Thyroid gland (tissue), 4 donors: ENCODE data around the gene NAA35. TPM values are rescaled to one million over a fixed set of nuclear protein-coding genes. Genes with fewer than 3 reads are reported as not detected.
"Not testable (repeated sequence)": the region's sequence is repeated elsewhere in the genome, so short reads cannot be mapped to it uniquely, and the experiment has no call there.

Experiments
- DNase-seq, 2 donors: peaks; one replicate each; pipeline ENCODE4 v3.0.0-alpha.2; 2019
- H3K27ac ChIP-seq, 3 donors: fragments of 200-600 bp; sonication (generic); 1 replicate in 2 of 3; 2 replicates in 1 of 3; pipeline ENCODE4 v1.5.1; 2016 to 2019; ENCODE audit warnings: mild to moderate bottlenecking in 1 of 3, moderate library complexity in 1 of 3
- H3K27me3 ChIP-seq: fragments of 200-600 bp; sonication (generic); one replicate; pipeline ENCODE4 v1.5.1; 2019
- H3K36me3 ChIP-seq, 2 donors: fragments of 200-600 bp; sonication (generic); one replicate each; pipeline ENCODE4 v1.5.1; 2016 to 2019
- H3K4me1 ChIP-seq, 2 donors: fragments of 200-600 bp; sonication (generic); one replicate each; pipeline ENCODE4 v1.5.1; 2017 to 2019
- H3K4me3 ChIP-seq, 3 donors: fragments of 200-600 bp; sonication (generic); replicated peaks in 1 of 3; 1 replicate in 2 of 3; 2 replicates in 1 of 3; pipeline ENCODE4 v1.5.1; 2016; ENCODE audit warnings: mild to moderate bottlenecking in 1 of 3
- H3K9me3 ChIP-seq: fragments of 200-600 bp; sonication (generic); one replicate; pipeline ENCODE4 v1.5.1; 2017
- POLR2A ChIP-seq, 2 donors: fragments of 450-650 bp; IDR thresholded peaks; one replicate each; pipeline ENCODE4 v1.6.1; 2017; ENCODE audit warnings: antibody characterized with exemption in 2 of 2, mild to moderate bottlenecking in 2 of 2, moderate library complexity in 1 of 2
- WGBS, 2 donors: methylation state at CpG; one replicate each; pipeline ENCODE4 v1.1.5; 2017; 5-methylcytosine and 5-hydroxymethylcytosine counted together
- intact Hi-C: fragments of 100-400 bp; cut with DNase I; formaldehyde crosslinking; loops from one replicate; pipeline ENCODE4 v1.15.1; 2023
- total RNA-seq, 4 donors: library from RNA; depleted of rRNA; stranded (reverse); fragments of >200 nt; gene quantifications; one replicate each; pipeline ENCODE4 v1.2.3, GENCODE V29; 2016
- TF ChIP-seq, protein P1 (sequence below), 6 experiments: fragments of 200-600 bp in 3 of 6; fragments of 450-650 bp in 3 of 6; sonication (generic) in 3 of 6; IDR thresholded peaks; one replicate each; pipeline ENCODE4 v1.5.1; 2016 to 2019; ENCODE audit warnings: antibody characterized with exemption in 6 of 6, mild to moderate bottlenecking in 2 of 6, inconsistent platforms in 1 of 6, moderate library complexity in 1 of 6

The NAA35 gene
- total RNA-seq, 4 donors from 2014 or later: 23.2 to 31.1 (median 26.2) TPM

GRCh38 chr9:85914108-85914507 lies 26.8 kb upstream of the NAA35 start:
- no peak for TF ChIP-seq POLR2A (IDR thresholded peaks at IDR 0.05)
- TF ChIP-seq, protein P1, sequence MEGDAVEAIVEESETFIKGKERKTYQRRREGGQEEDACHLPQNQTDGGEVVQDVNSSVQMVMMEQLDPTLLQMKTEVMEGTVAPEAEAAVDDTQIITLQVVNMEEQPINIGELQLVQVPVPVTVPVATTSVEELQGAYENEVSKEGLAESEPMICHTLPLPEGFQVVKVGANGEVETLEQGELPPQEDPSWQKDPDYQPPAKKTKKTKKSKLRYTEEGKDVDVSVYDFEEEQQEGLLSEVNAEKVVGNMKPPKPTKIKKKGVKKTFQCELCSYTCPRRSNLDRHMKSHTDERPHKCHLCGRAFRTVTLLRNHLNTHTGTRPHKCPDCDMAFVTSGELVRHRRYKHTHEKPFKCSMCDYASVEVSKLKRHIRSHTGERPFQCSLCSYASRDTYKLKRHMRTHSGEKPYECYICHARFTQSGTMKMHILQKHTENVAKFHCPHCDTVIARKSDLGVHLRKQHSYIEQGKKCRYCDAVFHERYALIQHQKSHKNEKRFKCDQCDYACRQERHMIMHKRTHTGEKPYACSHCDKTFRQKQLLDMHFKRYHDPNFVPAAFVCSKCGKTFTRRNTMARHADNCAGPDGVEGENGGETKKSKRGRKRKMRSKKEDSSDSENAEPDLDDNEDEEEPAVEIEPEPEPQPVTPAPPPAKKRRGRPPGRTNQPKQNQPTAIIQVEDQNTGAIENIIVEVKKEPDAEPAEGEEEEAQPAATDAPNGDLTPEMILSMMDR (IDR thresholded peaks at IDR 0.05): no peak
- no peaks in the 10 kb centered on the region for H3K9me3 ChIP-seq
- intact Hi-C loops: no loop called here
- H3K4me1 ChIP-seq: no peaks in the 10 kb centered on the region
- DNase-seq: no peak
- H3K36me3 ChIP-seq: no peaks in the 10 kb centered on the region
- H3K27ac ChIP-seq: no peak overlapping the region
- H3K4me3 ChIP-seq: no peak overlapping the region
- H3K27me3 ChIP-seq: no peaks in the 10 kb centered on the region

GRCh38 chr9:85917756-85918155 lies 23.2 kb upstream of the NAA35 start:
- H3K27ac ChIP-seq: no peak overlapping the region
- no peak overlapping the region for H3K4me3 ChIP-seq
- DNase-seq: no peak
- H3K36me3 ChIP-seq: no peaks in the 10 kb centered on the region
- intact Hi-C loops: no loop called here
- 85 to 88% methylated on average over 7 of the region's 7 CpGs for WGBS, 2 donors
- no peaks in the 10 kb centered on the region for H3K9me3 ChIP-seq
- TF ChIP-seq POLR2A (IDR thresholded peaks at IDR 0.05): no peak
- TF ChIP-seq, protein P1 (IDR thresholded peaks at IDR 0.05): no peak
- no peaks in the 10 kb centered on the region for H3K27me3 ChIP-seq
- H3K4me1 ChIP-seq: no peaks in the 10 kb centered on the region

DNA sequence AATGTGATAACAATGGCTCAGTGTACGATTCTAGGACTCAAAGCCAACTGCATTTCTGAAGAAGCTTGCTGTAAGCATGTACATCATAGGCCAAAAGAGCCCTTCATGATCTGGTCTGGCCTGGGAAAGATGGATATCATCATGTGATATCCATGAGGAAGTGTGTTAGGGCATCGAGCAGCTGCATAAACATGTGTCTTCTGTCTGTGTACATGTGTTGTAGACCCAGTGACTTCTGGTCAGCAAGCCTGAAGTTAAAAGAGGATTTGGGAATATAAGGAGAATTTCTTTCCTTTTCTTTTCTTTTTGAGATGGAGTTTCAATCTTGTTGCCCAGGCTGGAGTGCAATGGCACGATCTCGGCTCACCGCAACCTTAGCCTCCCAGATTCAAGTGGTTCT lies 15.5 kb upstream of the NAA35 start:
- 95 to 97% methylated on average over 5 of the region's 5 CpGs for WGBS, 2 donors

GRCh38 chr9:85927076-85927475 lies 13.9 kb upstream of the NAA35 start:
- WGBS, 2 donors: 77 to 78% methylated on average over 2 of the region's 2 CpGs
- H3K27me3 ChIP-seq: no peaks in the 10 kb centered on the region
- TF ChIP-seq, protein P1 (IDR thresholded peaks at IDR 0.05): no peak
- TF ChIP-seq POLR2A (IDR thresholded peaks at IDR 0.05): no peak
- no peak for DNase-seq
- H3K9me3 ChIP-seq: no peaks in the 10 kb centered on the region
- no peaks in the 10 kb centered on the region for H3K4me1 ChIP-seq
- H3K36me3 ChIP-seq: no peaks in the 10 kb centered on the region
- no peak overlapping the region for H3K4me3 ChIP-seq
- intact Hi-C loops: no loop called here
- H3K27ac ChIP-seq: no peak overlapping the region

More for the DNA sequence above, 15.5 kb upstream of the NAA35 start:
- Histone ChIP-seq H3K4me1 (no peaks in the 10 kb centered on the region), H3K27me3 (no peaks in the 10 kb centered on the region), H3K9me3 (no peaks in the 10 kb centered on the region), H3K36me3 (no peaks in the 10 kb centered on the region), H3K4me3 (no peak overlapping the region), H3K27ac (no peak overlapping the region)
- DNase-seq: no peak
- intact Hi-C loops: no loop called here
- TF ChIP-seq, protein P1 (IDR thresholded peaks at IDR 0.05): no peak

GRCh38 chr9:85931495-85931894 lies 9.5 kb upstream of the NAA35 start:
- Histone ChIP-seq H3K36me3 (no peaks in the 10 kb centered on the region), H3K4me3 (no peak overlapping the region), H3K27ac (no peak overlapping the region), H3K27me3 (no peaks in the 10 kb centered on the region), H3K4me1 (no peaks in the 10 kb centered on the region), H3K9me3 (no peaks in the 10 kb centered on the region)
- whole genome bisulfite sequencing, 2 donors: 90 to 93% methylated on average over 2 of the region's 2 CpGs
- intact Hi-C loops: no loop called here
- no peak for DNase-seq
- TF ChIP-seq, protein P1 (IDR thresholded peaks at IDR 0.05): no peak
- no peak for TF ChIP-seq POLR2A (IDR thresholded peaks at IDR 0.05)

DNA sequence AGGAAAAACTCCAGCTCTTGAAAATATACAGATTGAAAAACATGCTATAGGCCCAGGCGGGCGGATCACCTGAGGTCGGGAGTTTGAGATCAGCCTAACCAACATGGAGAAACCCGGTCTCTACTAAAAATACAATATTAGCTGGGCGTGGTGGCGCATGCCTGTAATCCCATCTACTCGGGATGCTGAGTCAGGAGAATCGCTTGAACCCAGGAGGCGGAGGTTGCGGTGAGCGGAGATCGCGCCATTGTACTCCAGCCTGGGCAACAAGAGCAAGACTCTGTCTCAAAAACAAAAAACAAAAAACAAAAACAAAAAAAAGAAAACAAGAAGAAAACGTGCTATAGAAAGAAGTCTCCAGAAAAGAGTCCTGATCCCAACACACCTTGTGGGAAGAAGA lies 5.0 kb upstream of the NAA35 start:
- H3K36me3 ChIP-seq, H3K27ac ChIP-seq, intact Hi-C loops, H3K4me1 ChIP-seq, DNase-seq, H3K9me3 ChIP-seq, H3K4me3 ChIP-seq, H3K27me3 ChIP-seq: not testable (repeated sequence)
- WGBS, 2 donors: 95 to 96% methylated on average over 14 of the region's 14 CpGs
